ENCODE results near the gene PCDHGB3. TPM values are rescaled to one million over a fixed set of nuclear protein-coding genes. Genes with fewer than 3 reads are reported as not detected.
"Not testable (repeated sequence)": the region's sequence is repeated elsewhere in the genome, so short reads cannot be mapped to it uniquely, and the experiment has no call there.

PCDHGB3 gene
- total RNA-seq, 1 experiment from 2014 or later, result 0.49 TPM

- no peaks in the 10 kb centered on the region for H3K36me3 ChIP-seq (ENCODE audit: control insufficient read depth, insufficient read depth, low read length)
- intact Hi-C loops (cut with micrococcal nuclease; ENCODE audit: unreplicated experiment), result no loop called here
- no peak for TF ChIP-seq REST (IDR thresholded peaks at IDR 0.05; ENCODE audit: insufficient read depth in 1 of 2, low read depth in 2 of 2, low read length in 1 of 2)
- TF ChIP-seq TCF7L2 (IDR thresholded peaks at IDR 0.05; ENCODE audit: low read depth, low read length), result no peak
- TF ChIP-seq, protein P1, sequence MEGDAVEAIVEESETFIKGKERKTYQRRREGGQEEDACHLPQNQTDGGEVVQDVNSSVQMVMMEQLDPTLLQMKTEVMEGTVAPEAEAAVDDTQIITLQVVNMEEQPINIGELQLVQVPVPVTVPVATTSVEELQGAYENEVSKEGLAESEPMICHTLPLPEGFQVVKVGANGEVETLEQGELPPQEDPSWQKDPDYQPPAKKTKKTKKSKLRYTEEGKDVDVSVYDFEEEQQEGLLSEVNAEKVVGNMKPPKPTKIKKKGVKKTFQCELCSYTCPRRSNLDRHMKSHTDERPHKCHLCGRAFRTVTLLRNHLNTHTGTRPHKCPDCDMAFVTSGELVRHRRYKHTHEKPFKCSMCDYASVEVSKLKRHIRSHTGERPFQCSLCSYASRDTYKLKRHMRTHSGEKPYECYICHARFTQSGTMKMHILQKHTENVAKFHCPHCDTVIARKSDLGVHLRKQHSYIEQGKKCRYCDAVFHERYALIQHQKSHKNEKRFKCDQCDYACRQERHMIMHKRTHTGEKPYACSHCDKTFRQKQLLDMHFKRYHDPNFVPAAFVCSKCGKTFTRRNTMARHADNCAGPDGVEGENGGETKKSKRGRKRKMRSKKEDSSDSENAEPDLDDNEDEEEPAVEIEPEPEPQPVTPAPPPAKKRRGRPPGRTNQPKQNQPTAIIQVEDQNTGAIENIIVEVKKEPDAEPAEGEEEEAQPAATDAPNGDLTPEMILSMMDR (IDR thresholded peaks at IDR 0.05), result no peak
- no peak for TF ChIP-seq POLR2AphosphoS5 (IDR thresholded peaks at IDR 0.05; ENCODE audit: low read depth, low read length)
- ChIA-PET CTCF (no interaction called here), POLR2A (interaction anchor here (0.6 kb wide), 2 partner anchors 57 to 861 kb away, joined by 4 read pairs; no protein-coding TSS in a partner anchor)
- peaks cover 7% of the 10 kb centered on the region; the same call in 1 of the 2 replicates for H3K9me3 ChIP-seq (ENCODE audit: control insufficient read depth, insufficient read depth, low read depth, low read length)
- H3K4me1 ChIP-seq (ENCODE audit: control insufficient read depth, insufficient read depth, low read length), result no peaks in the 10 kb centered on the region
- no peak within 1 kb of the TSS for H3K4me3 ChIP-seq (ENCODE audit: low read depth in 2 of 2, low read length in 2 of 2)
- no peak for DNase-seq (ENCODE audit: low read depth, low spot score)
- no TSS peak for BruUV-seq (replicated peaks)
- in situ Hi-C loops (cut with HindIII; ENCODE audit: low pct_unique_long_range_greater_than_20kb, low sequenced_read_pairs), result no loop called here
- no peak within 1 kb of the TSS for H3K27ac ChIP-seq (ENCODE audit: low read length)
- ATAC-seq, result no peak
- H3K27me3 ChIP-seq (ENCODE audit: control insufficient read depth, insufficient read depth, low read length), result no peaks in the 10 kb centered on the region
These were observed 3.8 kb downstream of the PCDHGB3 start, which contains the start of gene PCDHGA6 for GRCh38 chr5:141373673-141374317. PCDHGA6 (plus strand) TSS chr5:141373891; CDS start chr5:141374084, 193 bp downstream.

- Histone ChIP-seq H3K4me3 (ENCODE audit: low read depth in 2 of 2, low read length in 2 of 2) (no peak overlapping the region), H3K4me1 (ENCODE audit: control insufficient read depth, insufficient read depth, low read length) (no peaks in the 10 kb centered on the region), H3K27me3 (ENCODE audit: control insufficient read depth, insufficient read depth, low read length) (0 out of 2 replicates have a peak, but pooled peaks cover 2% of the 10 kb centered on the region), H3K9me3 (ENCODE audit: control insufficient read depth, insufficient read depth, low read depth, low read length) (peaks cover 7% of the 10 kb centered on the region; the same call in 1 of the 2 replicates), H3K36me3 (ENCODE audit: control insufficient read depth, insufficient read depth, low read length) (no peaks in the 10 kb centered on the region), H3K27ac (ENCODE audit: low read length) (no peak overlapping the region)
- ChIA-PET POLR2A (interaction anchor here (0.6 kb wide), 1 partner anchor 57 kb away, joined by 4 read pairs; no protein-coding TSS in a partner anchor), CTCF (no interaction called here)
- in situ Hi-C loops (cut with HindIII; ENCODE audit: low pct_unique_long_range_greater_than_20kb, low sequenced_read_pairs) (no loop called here), intact Hi-C loops (cut with micrococcal nuclease; ENCODE audit: unreplicated experiment) (no loop called here)
- DNase-seq (ENCODE audit: low read depth, low spot score) (no peak), ATAC-seq (no peak)
- no TSS peak for BruUV-seq (replicated peaks)
- no peak for TF ChIP-seq POLR2AphosphoS5 (IDR thresholded peaks at IDR 0.05; ENCODE audit: low read depth, low read length)
- no peak for TF ChIP-seq TCF7L2 (IDR thresholded peaks at IDR 0.05; ENCODE audit: low read depth, low read length)
- TF ChIP-seq, protein P1 (IDR thresholded peaks at IDR 0.05), result no peak
- TF ChIP-seq SIN3A (IDR thresholded peaks at IDR 0.05; ENCODE audit: borderline replicate concordance, insufficient read depth, low read depth, low read length), result no peak
- no peak for TF ChIP-seq REST (IDR thresholded peaks at IDR 0.05; ENCODE audit: insufficient read depth in 1 of 2, low read depth in 2 of 2, low read length in 1 of 2)
These were observed 4.6 kb downstream of the PCDHGB3 start for GRCh38 chr5:141374627-141375026.

DNA sequence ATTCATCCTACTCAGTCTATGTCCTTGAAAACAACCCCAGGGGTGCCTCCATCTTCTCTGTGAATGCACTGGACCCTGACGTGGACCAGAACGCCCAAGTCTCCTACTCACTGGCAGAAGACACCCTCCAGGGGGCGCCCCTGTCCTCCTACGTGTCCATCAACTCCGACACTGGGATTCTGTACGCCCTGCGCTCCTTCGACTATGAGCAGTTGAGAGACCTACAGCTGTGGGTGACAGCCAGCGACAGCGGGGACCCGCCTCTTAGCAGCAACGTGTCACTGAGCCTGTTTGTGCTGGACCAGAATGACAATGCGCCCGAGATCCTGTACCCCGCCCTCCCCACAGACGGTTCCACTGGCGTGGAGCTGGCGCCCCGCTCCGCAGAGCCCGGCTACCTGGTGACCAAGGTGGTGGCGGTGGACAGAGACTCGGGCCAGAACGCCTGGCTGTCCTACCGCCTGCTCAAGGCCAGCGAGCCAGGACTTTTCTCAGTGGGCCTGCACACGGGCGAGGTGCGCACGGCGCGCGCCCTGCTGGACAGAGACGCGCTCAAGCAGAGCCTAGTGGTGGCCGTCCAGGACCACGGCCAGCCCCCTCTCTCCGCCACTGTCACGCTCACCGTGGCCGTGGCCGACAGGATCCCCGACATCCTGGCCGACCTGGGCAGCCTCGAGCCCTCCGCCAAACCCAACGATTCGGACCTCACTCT, 5.6 kb downstream of the PCDHGB3 start:
- DNase-seq (ENCODE audit: low read depth, low spot score); CTCF ChIA-PET; H3K4me1 ChIP-seq (ENCODE audit: control insufficient read depth, insufficient read depth, low read length); H3K9me3 ChIP-seq (ENCODE audit: control insufficient read depth, insufficient read depth, low read depth, low read length); ATAC-seq; H3K36me3 ChIP-seq (ENCODE audit: control insufficient read depth, insufficient read depth, low read length); intact Hi-C loops (cut with micrococcal nuclease; ENCODE audit: unreplicated experiment); H3K27me3 ChIP-seq (ENCODE audit: control insufficient read depth, insufficient read depth, low read length); POLR2A ChIA-PET; BruUV-seq (replicated peaks); H3K27ac ChIP-seq (ENCODE audit: low read length); H3K4me3 ChIP-seq (ENCODE audit: low read depth in 2 of 2, low read length in 2 of 2); in situ Hi-C loops (cut with HindIII; ENCODE audit: low pct_unique_long_range_greater_than_20kb, low sequenced_read_pairs): not testable (repeated sequence)
